HepG2 (cell line): ENCODE results near the gene NEU1. TPM values are rescaled to one million over a fixed set of nuclear protein-coding genes. Genes with fewer than 3 reads are reported as not detected.

Experiments used
- CBX2 ChIP-seq, 2 experiments: fragments of 200-600 bp in 1 of 2; sonication (generic); formaldehyde crosslinking in 1 of 2; IDR thresholded peaks; 2 replicates each; pipeline versions ENCODE4 v1.7.0 to v1.8.1; 2018 to 2022; ENCODE audit warnings: low read depth in 2 of 2, low read length in 1 of 2, mild to moderate bottlenecking in 1 of 2, missing genetic modification reagents in 1 of 2
- LRRFIP1 ChIP-seq: sonication (generic); formaldehyde crosslinking; conservative IDR thresholded peaks from 2 replicates; pipeline ENCODE4 v1.4.0; 2020; ENCODE audit warnings: missing genetic modification reagents
- MEF2D ChIP-seq: sonication (generic); formaldehyde crosslinking; IDR thresholded peaks from 2 replicates; pipeline ENCODE4 v1.5.1; 2020; ENCODE audit warnings: mild to moderate bottlenecking, missing genetic modification reagents
- ZMAT3 ChIP-seq: sonication (generic); formaldehyde crosslinking; conservative IDR thresholded peaks from 2 replicates; pipeline ENCODE4 v1.7.0; 2021; ENCODE audit warnings: missing genetic modification reagents
- ZNF318 ChIP-seq: sonication (generic); formaldehyde crosslinking; IDR thresholded peaks from 2 replicates; pipeline ENCODE4 v1.4.0; 2020; ENCODE audit warnings: mild to moderate bottlenecking, missing genetic modification reagents
- ZNF407 ChIP-seq: sonication (generic); formaldehyde crosslinking; IDR thresholded peaks from one replicate; pipeline ENCODE4 v1.5.1; 2020; ENCODE audit warnings: mild to moderate bottlenecking, missing genetic modification reagents; ENCODE audit errors: not compliant biosample characterization
- polyA plus RNA-seq, 8 experiments: library from polyadenylated mRNA; depleted of rRNA in 3 of 8; stranded (reverse) in 7 of 8; unstranded in 1 of 8; fragments of >200 nt; fragmentation: Illumina TruSeq in 4 of 8; extraction: Trizol in 4 of 8; gene quantifications; 2 replicates each; pipeline versions ENCODE4 v1.2.1 to v1.2.3, GENCODE V29; 2011 to 2016; ENCODE audit warnings: low read depth in 4 of 8, missing spikeins in 1 of 8, mixed read lengths in 1 of 8; ENCODE audit not compliant: insufficient read depth in 1 of 8
- total RNA-seq, 5 experiments: library from RNA; depleted of rRNA; stranded (reverse); fragments of >200 nt; fragmentation: Illumina TruSeq; extraction: Trizol; gene quantifications; 2 replicates each; pipeline ENCODE4 v1.2.3, GENCODE V29; 2016; ENCODE audit warnings: low read depth in 1 of 5

Gene NEU1
- total and polyA plus RNA-seq, 2 of the 13 experiments (the other 11 are each of a cell fraction or from before 2014, with no cell fraction given) = 215 to 297 TPM

GRCh38 chr6:31901953-31902643, 39.5 kb upstream of the NEU1 start, which contains the start of gene ZBTB12 (continued):
- TF ChIP-seq CBX2 (IDR thresholded peaks at IDR 0.05; ENCODE audit: low read depth, low read length) (no peak), CBX2 (CRISPR knock-in tag; IDR thresholded peaks at IDR 0.05; ENCODE audit: low read depth) (no peak), ZMAT3 (CRISPR knock-in tag) (no peak), ZNF407 (CRISPR knock-in tag) (no peak), ZNF318 (CRISPR knock-in tag) (no peak), MEF2D (CRISPR knock-in tag) (no peak), LRRFIP1 (CRISPR knock-in tag) (no peak)
